Parathyroid adenoma (tissue), 2 donors: ENCODE data around the gene FAAH2.

ENCODE experiments used
- H2AFZ ChIP-seq: fragments of 300-600 bp; sonication (generic); one replicate; pipeline ENCODE4 v1.7.0; 2017; ENCODE audit warnings: antibody characterized with exemption, mild to moderate bottlenecking
- H3K27ac ChIP-seq: fragments of 300-600 bp; sonication (generic); one replicate; pipeline ENCODE4 v1.7.0; 2017
- H3K27me3 ChIP-seq: fragments of 300-600 bp; sonication (generic); one replicate; pipeline ENCODE4 v1.7.0; 2017; ENCODE audit warnings: low read length; ENCODE audit not compliant: control insufficient read depth, insufficient read depth
- H3K36me3 ChIP-seq: fragments of 300-600 bp; sonication (generic); one replicate; pipeline ENCODE4 v1.7.0; 2017; ENCODE audit warnings: low read length; ENCODE audit not compliant: control insufficient read depth, insufficient read depth
- H3K4me1 ChIP-seq: fragments of 300-600 bp; sonication (generic); one replicate; pipeline ENCODE4 v1.7.0; 2017; ENCODE audit warnings: control low read depth
- H3K4me2 ChIP-seq: fragments of 300-600 bp; sonication (generic); one replicate; pipeline ENCODE4 v1.7.0; 2017; ENCODE audit warnings: low read length
- H3K4me3 ChIP-seq: fragments of 300-600 bp; sonication (generic); one replicate; pipeline ENCODE4 v1.7.0; 2017; ENCODE audit warnings: low read depth, low read length
- H3K79me2 ChIP-seq: fragments of 300-600 bp; sonication (generic); one replicate; pipeline ENCODE4 v1.7.0; 2017; ENCODE audit warnings: control low read depth
- H3K9ac ChIP-seq: fragments of 300-600 bp; sonication (generic); one replicate; pipeline ENCODE4 v1.7.0; 2017; ENCODE audit warnings: mild to moderate bottlenecking
- H3K9me3 ChIP-seq: fragments of 300-600 bp; sonication (generic); one replicate; pipeline ENCODE4 v1.7.0; 2017; ENCODE audit warnings: low read length; ENCODE audit not compliant: control insufficient read depth
- TF ChIP-seq, protein P1 (sequence below): fragments of 300-600 bp; sonication (generic); IDR thresholded peaks from one replicate; pipeline ENCODE4 v1.7.0; 2017; ENCODE audit warnings: antibody characterized with exemption, mild to moderate bottlenecking
- donor health status: primary hyperparathyroidism.

The FAAH2 gene

DNA sequence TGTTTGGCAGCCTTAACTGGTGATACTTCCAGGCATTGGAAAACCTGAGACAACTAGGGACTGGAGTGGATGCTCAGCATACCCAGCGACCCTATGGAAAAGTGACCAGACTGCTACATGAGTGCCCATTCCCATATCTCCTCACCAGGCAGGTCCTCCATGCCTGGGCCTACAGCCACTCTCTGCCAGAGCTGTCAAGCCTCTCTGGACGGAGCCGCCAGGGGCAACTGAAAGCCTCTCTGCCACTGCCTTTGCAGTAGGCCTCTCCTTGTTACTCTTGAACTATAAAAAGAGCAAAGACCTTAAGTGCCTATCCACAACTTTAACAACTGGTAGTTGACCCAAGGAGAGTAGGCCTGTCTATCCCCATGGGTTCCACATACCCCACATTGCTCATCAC is 20.2 kb upstream of the FAAH2 start:
- Histone ChIP-seq H3K9ac (no peak overlapping the region), H3K27me3 (no peaks in the 10 kb centered on the region), H3K79me2 (no peaks in the 10 kb centered on the region), H2AFZ (no peak overlapping the region), H3K27ac (no peak overlapping the region), H3K4me1 (no peaks in the 10 kb centered on the region), H3K4me3 (no peak overlapping the region), H3K4me2 (no peak overlapping the region), H3K9me3 (no peaks in the 10 kb centered on the region), H3K36me3 (no peaks in the 10 kb centered on the region)
- TF ChIP-seq, protein P1, sequence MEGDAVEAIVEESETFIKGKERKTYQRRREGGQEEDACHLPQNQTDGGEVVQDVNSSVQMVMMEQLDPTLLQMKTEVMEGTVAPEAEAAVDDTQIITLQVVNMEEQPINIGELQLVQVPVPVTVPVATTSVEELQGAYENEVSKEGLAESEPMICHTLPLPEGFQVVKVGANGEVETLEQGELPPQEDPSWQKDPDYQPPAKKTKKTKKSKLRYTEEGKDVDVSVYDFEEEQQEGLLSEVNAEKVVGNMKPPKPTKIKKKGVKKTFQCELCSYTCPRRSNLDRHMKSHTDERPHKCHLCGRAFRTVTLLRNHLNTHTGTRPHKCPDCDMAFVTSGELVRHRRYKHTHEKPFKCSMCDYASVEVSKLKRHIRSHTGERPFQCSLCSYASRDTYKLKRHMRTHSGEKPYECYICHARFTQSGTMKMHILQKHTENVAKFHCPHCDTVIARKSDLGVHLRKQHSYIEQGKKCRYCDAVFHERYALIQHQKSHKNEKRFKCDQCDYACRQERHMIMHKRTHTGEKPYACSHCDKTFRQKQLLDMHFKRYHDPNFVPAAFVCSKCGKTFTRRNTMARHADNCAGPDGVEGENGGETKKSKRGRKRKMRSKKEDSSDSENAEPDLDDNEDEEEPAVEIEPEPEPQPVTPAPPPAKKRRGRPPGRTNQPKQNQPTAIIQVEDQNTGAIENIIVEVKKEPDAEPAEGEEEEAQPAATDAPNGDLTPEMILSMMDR: no peak

DNA sequence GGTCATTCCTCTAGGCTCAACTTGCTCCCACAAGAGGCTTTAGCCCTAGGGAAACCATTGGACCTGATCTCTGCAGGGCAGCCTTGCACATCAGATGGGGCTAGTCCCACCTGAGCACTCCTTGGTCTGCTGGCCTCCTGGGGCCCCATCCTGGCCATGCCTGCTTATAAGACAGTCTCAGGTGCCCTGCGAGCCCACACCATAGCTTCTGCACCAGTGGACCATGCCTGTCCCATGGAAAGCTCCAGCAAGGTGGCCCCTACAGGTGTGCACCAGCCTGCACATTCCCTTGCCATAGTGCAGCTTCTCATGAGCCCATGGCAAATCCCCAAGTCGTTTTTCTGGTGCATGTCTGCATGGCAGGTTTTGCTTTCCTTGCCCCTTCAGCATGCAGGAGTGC is 19.6 kb upstream of the FAAH2 start:
- TF ChIP-seq, protein P1: no peak
- Histone ChIP-seq H3K36me3 (no peaks in the 10 kb centered on the region), H3K4me2 (no peak overlapping the region), H3K27ac (no peak overlapping the region), H3K4me3 (no peak overlapping the region), H3K79me2 (no peaks in the 10 kb centered on the region), H3K9me3 (no peaks in the 10 kb centered on the region), H3K9ac (no peak overlapping the region), H2AFZ (no peak overlapping the region), H3K4me1 (no peaks in the 10 kb centered on the region), H3K27me3 (no peaks in the 10 kb centered on the region)

DNA sequence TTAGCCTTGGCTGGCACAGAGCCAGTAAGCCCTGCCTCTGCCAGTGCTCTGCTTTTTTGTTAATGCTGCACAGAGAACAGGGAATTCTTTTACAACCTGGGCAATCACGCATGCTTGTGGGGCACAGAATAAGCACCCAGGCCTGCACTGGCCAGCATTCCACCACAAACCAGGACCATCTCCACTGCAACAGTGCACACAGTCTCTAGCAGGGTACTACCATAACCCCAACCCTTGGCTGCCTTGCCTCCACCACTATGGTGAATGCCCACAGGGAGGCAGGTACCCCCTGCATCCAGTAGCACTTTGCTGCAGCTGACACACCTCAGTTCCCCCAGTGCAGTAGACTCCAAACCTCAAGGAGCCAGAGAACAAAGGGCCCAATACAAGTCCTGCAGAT is 19.2 kb upstream of the FAAH2 start:
- no peaks in the 10 kb centered on the region for H3K79me2 ChIP-seq
- H3K9me3 ChIP-seq: no peaks in the 10 kb centered on the region
- H3K4me3 ChIP-seq: no peak overlapping the region
- no peak overlapping the region for H3K4me2 ChIP-seq
- TF ChIP-seq, protein P1: no peak
- H2AFZ ChIP-seq: no peak overlapping the region
- H3K27ac ChIP-seq: no peak overlapping the region
- H3K9ac ChIP-seq: no peak overlapping the region
- H3K4me1 ChIP-seq: no peaks in the 10 kb centered on the region
- H3K27me3 ChIP-seq: no peaks in the 10 kb centered on the region
- no peaks in the 10 kb centered on the region for H3K36me3 ChIP-seq

DNA sequence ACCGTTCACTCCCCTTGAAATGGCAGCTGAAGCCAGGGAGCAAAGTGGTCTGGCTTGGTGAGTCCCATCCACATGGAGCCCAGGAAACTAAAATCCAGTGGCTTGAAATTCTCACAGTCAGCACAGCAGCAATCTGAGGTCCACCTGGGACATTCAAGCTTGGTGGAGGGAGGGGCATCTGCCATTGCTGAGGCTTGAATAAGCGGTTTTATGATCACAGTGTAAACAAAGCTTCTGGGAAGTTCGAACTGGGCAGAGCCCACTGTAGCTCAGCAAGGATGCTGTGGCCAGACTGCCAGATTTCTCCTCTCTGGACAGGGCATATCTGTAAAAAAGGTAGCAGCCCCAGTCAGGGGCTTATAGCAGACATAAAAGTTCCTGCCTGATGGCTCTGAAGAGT is 15.5 kb upstream of the FAAH2 start:
- no peak overlapping the region for H3K4me2 ChIP-seq
- no peak overlapping the region for H3K27ac ChIP-seq
- TF ChIP-seq, protein P1: no peak

DNA sequence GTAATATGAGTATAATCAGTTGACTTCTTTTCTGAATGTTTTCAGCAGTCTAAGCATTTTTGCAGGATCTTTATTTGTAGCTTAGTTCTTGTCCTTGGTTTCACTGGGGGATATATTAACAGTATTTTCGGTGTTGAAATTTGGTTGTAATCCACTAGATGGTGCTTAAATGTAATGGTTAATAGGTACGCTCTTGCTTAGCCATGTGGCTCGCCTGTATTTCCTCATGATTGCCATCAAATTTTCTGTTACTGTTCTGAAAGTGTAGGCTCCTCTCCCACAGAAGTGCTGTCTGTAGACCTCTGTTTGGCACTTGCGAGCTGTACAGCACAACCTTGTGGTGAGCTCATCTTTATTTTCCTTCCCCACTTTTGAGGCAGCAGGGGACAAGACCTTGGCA is 3.9 kb upstream of the FAAH2 start:
- Histone ChIP-seq H3K27ac (no peak overlapping the region), H3K4me1 (no peaks in the 10 kb centered on the region), H3K79me2 (no peaks in the 10 kb centered on the region), H3K9ac (no peak overlapping the region), H3K4me2 (no peak overlapping the region), H3K36me3 (no peaks in the 10 kb centered on the region), H3K9me3 (no peaks in the 10 kb centered on the region), H2AFZ (peak overlapping the region; percentile 25), H3K4me3 (no peak overlapping the region), H3K27me3 (no peaks in the 10 kb centered on the region)
- TF ChIP-seq, protein P1: no peak

More for the DNA sequence above, 15.5 kb upstream of the FAAH2 start:
- Histone ChIP-seq H3K4me3 (no peak overlapping the region), H3K36me3 (no peaks in the 10 kb centered on the region), H3K4me1 (no peaks in the 10 kb centered on the region), H2AFZ (no peak overlapping the region), H3K79me2 (no peaks in the 10 kb centered on the region), H3K9ac (no peak overlapping the region), H3K27me3 (no peaks in the 10 kb centered on the region), H3K9me3 (no peaks in the 10 kb centered on the region)
